ENCODE measurements around the gene SLC39A11. TPM values are rescaled to one million over a fixed set of nuclear protein-coding genes. Genes with fewer than 3 reads are reported as not detected.
"Not testable (repeated sequence)": the region's sequence is repeated elsewhere in the genome, so short reads cannot be mapped to it uniquely, and the experiment has no call there.

SLC39A11 gene
- total RNA-seq, 2 experiments from 2014 or later = 17.0 to 17.3 TPM

DNA sequence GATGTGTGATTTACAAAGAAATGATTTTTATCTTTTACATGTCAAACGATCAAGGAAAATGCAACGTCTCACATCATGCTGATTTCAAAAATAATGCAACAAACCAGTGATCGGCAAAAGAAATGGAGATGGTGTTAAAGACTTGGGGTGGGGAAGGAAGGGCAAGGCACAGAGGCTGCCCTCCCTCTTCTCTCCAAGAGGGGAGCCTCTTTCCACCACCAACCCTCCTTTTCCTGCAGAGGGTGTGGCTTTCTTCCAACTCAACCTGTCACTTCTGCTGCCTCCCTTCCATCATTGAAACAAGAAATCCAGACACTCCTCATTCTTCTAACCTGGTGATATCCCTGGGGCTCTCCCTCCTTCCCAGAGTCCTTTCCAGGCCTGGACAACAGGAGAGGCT, 320.8 kb downstream of the SLC39A11 start:
- peaks cover 2% of the 10 kb centered on the region for H3K36me3 Mint-ChIP-seq (ENCODE audit: low read depth)
- peaks cover 6% of the 10 kb centered on the region for H3K9me3 Mint-ChIP-seq
- H3K27me3 Mint-ChIP-seq = no peaks in the 10 kb centered on the region
- no peak overlapping the region for H3K27ac Mint-ChIP-seq
- no peak overlapping the region for H3K4me3 Mint-ChIP-seq
- POLR2A ChIA-PET = no interaction called here
- no peaks in the 10 kb centered on the region for H3K4me1 Mint-ChIP-seq
- CTCF ChIA-PET = no interaction called here
- DNase-seq = no peak

DNA sequence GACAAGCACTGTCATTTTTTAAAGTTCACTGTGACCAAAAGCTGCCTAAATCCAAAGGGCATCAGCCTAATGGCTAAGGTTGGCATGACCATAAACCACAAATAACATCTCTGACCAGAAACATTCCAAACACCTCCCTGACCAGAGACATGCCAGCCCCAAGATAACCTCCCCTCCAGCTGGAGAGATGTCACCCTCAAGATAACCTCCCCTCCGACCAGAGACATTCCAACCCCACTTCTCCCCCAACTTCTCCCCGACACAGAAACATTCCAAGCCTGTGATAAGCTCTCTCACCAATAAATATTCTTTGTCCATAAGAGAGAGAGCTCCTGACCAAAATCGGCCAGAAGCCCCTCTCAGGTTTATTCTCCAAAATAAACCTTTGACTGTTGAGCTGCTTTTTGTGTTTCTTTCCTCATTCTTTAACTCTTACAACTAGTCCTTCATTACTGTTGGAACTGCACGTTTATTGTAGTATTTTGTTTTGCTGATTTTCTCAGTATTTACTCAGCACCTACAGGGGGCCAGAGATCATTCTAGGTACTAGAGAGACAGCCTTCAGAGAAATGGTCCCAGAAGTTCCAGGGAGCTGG, 325.6 kb downstream of the SLC39A11 start:
- H3K27me3 Mint-ChIP-seq = no peaks in the 10 kb centered on the region
- no peaks in the 10 kb centered on the region for H3K4me1 Mint-ChIP-seq
- no peak for DNase-seq
- H3K27ac Mint-ChIP-seq = no peak overlapping the region
- peaks cover 6% of the 10 kb centered on the region for H3K9me3 Mint-ChIP-seq
- ChIA-PET CTCF (no interaction called here), POLR2A (no interaction called here)
- H3K36me3 Mint-ChIP-seq (ENCODE audit: low read depth) = peaks cover 2% of the 10 kb centered on the region
- H3K4me3 Mint-ChIP-seq = no peak overlapping the region

DNA sequence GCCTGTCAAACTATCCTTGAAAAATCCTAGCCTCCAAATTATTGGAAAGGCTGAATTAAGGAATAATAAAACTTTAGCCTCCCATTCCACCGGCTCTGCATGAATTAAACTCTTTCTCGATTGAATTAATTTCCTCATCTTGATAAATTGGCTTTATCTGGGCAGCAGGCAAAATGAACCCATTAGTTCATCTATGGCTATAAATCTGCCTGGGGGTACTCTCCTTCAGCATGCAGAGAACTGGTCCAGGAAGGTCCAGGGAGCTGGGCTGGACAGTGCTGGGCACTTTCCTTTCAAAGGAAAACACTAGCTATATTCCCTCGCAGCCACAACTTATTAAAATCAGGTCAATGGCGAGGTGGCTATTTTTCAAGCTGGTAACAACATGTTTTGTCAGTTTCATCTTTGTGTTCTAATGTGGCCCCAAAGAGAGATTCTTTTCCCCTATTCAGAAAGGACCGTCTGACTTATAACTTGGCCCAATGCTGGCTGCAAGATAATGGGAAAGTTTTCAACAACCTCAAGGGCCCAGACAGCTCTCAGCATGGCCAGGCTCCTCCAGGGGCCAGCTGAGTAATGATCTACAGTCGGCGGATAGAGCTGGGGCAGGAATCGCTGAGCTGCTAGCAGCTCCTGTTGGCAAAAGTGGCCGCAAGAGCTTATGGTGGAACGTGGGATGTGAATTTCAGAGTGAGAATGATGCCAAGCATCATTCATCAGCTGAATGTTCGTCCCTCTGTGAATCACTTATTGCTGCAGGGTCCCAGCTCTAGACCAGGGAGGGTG, 326.9 kb downstream of the SLC39A11 start:
- H3K4me3 Mint-ChIP-seq = no peak overlapping the region
- no peak overlapping the region for H3K27ac Mint-ChIP-seq
- ChIA-PET CTCF (no interaction called here), POLR2A (no interaction called here)
- H3K9me3 Mint-ChIP-seq = peaks cover 6% of the 10 kb centered on the region
- peaks cover 2% of the 10 kb centered on the region for H3K36me3 Mint-ChIP-seq (ENCODE audit: low read depth)
- DNase-seq = no peak
- H3K4me1 Mint-ChIP-seq = no peaks in the 10 kb centered on the region
- no peaks in the 10 kb centered on the region for H3K27me3 Mint-ChIP-seq

DNA sequence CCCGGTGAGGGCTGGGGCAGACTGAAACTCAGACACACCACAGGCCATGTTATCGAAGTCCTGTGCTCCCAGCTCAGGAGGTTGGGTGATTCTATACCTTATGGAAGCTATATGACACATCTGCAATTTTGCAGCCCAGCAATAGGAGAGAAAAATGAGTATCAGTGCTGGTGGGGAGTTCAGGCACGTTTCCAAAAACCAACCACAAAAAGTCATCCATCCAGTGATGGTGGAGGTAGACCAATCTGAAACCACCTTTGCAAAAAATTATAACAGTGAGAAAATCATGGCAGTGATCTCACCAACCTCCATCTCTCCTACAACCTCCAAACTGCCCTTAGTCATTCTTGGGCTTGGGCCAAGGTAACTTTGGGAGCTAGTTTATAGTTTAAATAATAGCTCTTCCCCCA, 327.9 kb downstream of the SLC39A11 start:
- CTCF ChIA-PET = no interaction called here
- Mint-ChIP-seq H3K9me3 (no peaks in the 10 kb centered on the region), H3K27ac (no peak overlapping the region), H3K4me1 (no peaks in the 10 kb centered on the region), H3K4me3 (no peak overlapping the region), H3K36me3 (ENCODE audit: low read depth) (no peaks in the 10 kb centered on the region), H3K27me3 (no peaks in the 10 kb centered on the region)
- DNase-seq = no peak
- POLR2A ChIA-PET = no interaction called here

DNA sequence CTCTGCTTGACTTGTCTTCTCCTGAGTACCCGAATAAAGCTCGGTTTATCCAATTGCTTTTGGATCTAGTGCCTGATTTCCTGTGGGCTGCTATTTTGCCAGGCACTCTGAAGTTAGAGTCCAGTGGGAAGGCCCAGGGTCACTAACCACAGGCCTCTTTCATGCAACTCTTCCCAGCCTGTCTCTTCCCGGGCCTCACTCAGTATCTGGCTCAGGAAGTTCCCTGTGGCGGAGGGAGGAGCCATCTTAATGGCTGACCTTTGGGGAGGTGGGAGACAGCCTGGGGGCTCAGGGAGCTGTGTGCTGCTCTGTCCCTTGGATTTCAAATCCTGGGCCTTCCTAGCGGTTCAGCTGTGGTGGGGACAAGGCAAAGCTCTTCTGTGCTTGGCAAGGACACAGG, 328.5 kb downstream of the SLC39A11 start:
- POLR2A ChIA-PET = no interaction called here
- H3K4me3 Mint-ChIP-seq = no peak overlapping the region
- H3K27ac Mint-ChIP-seq = no peak overlapping the region
- CTCF ChIA-PET = no interaction called here
- H3K27me3 Mint-ChIP-seq = no peaks in the 10 kb centered on the region
- DNase-seq = no peak
- no peaks in the 10 kb centered on the region for H3K9me3 Mint-ChIP-seq
- no peaks in the 10 kb centered on the region for H3K36me3 Mint-ChIP-seq (ENCODE audit: low read depth)
- H3K4me1 Mint-ChIP-seq = no peaks in the 10 kb centered on the region

DNA sequence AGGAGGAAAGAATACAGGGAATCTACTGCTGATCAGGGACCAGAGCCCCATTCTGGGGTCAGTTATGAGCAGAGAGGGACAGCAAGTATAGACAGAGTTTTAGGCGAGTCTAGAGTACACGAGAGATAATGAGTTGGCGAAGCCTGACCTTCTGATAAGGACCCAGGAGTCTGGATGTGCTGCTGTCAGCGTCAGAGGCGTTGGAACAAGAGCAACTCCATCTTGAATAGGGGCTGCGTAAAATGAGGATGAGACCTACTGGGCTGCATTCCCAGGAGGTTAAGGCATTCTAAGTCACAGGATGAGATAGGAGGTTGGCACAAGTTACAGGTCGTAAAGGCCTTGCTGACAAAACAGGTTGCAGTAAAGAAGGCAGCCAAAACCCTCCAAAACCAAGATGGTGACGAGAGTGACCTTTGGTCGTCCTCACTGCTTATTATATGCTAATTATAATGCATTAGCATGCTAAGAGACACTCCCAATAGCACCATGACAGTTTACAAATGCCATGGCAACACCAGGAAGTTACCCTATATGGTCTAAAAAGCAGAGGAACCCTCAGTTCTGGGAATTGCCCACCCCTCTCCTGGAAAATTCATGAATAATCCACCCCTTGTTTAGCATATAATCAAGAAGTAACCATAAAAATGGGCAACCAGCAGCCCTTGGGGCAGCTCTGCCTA, 330.5 kb downstream of the SLC39A11 start:
- H3K9me3 Mint-ChIP-seq; H3K27me3 Mint-ChIP-seq; H3K27ac Mint-ChIP-seq; H3K4me3 Mint-ChIP-seq; POLR2A ChIA-PET; CTCF ChIA-PET; H3K4me1 Mint-ChIP-seq; H3K36me3 Mint-ChIP-seq (ENCODE audit: low read depth); DNase-seq: not testable (repeated sequence)

DNA sequence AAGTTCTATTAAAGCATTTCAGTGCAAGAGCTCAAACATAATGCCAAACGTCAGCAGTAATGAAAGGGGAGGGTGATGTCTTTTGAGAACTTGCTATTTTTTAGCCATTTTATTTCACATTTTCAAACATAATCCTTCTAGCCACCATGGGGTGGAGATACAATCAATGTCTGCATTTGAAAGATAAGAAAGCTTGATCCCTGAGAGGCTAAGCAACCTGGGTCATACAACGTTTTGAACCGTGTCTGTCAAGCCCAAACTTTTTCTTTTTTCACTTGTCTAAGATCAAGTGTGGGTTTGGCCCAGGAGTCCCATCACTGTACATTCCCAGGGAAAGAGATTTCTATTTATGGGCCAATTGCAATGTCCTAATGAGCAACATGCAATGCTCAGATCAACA, 331.1 kb downstream of the SLC39A11 start:
- H3K4me3 Mint-ChIP-seq = no peak overlapping the region
- H3K4me1 Mint-ChIP-seq = no peaks in the 10 kb centered on the region
- no peak for DNase-seq
- POLR2A ChIA-PET = no interaction called here
- no peak overlapping the region for H3K27ac Mint-ChIP-seq
- CTCF ChIA-PET = no interaction called here
- H3K9me3 Mint-ChIP-seq = peaks cover under 1% of the 10 kb centered on the region
- no peaks in the 10 kb centered on the region for H3K27me3 Mint-ChIP-seq
- H3K36me3 Mint-ChIP-seq (ENCODE audit: low read depth) = no peaks in the 10 kb centered on the region

DNA sequence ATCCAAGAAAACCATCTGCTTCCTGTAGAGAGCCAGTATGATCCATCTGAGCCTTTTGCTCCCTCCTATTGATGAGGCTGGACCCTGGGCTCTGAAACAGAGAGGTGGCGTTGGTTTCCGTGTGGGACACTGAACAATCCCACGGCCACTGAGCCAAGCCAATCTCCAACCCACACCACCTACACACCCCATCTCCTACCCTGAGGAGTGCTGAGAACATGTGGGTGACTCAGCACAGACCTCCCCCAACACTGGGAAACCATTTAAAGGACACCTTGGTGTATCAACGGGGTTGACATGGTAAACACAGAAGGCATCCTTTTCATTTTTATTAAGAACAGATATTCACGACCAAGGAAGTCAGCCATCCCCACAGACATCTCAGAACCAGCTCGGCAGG, 332.1 kb downstream of the SLC39A11 start:
- H3K9me3 Mint-ChIP-seq = peaks cover 3% of the 10 kb centered on the region
- no peak overlapping the region for H3K4me3 Mint-ChIP-seq
- H3K27me3 Mint-ChIP-seq = no peaks in the 10 kb centered on the region
- no peak for DNase-seq
- POLR2A ChIA-PET = no interaction called here
- CTCF ChIA-PET = no interaction called here
- H3K4me1 Mint-ChIP-seq = no peaks in the 10 kb centered on the region
- no peaks in the 10 kb centered on the region for H3K36me3 Mint-ChIP-seq (ENCODE audit: low read depth)
- H3K27ac Mint-ChIP-seq = no peak overlapping the region

DNA sequence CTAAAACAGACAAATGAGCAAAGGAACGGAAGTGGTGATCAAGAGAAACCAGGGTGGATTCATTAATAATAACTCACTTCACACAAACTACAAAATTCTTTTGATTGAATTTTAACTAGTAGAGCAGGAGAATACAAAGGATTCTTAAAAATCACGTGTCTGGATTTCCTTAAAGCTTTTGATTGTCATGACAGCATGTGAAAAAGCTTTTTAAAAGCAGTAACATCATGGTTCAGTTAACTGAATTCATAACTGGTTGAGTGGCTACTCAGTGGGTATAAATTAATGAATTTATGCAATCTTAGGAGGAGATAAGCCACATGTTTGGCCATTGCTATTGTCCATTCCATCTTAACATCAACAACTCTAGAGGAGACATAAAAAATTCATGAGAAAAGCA, 333.2 kb downstream of the SLC39A11 start:
- no peaks in the 10 kb centered on the region for H3K4me1 Mint-ChIP-seq
- no peak overlapping the region for H3K27ac Mint-ChIP-seq
- no peaks in the 10 kb centered on the region for H3K27me3 Mint-ChIP-seq
- H3K36me3 Mint-ChIP-seq (ENCODE audit: low read depth) = no peaks in the 10 kb centered on the region
- no peak for DNase-seq
- H3K9me3 Mint-ChIP-seq = peaks cover 3% of the 10 kb centered on the region
- ChIA-PET CTCF (interaction anchor here (1.4 kb wide), 1 partner anchor 202 kb away, joined by 4 read pairs; no protein-coding TSS in a partner anchor), POLR2A (no interaction called here)
- H3K4me3 Mint-ChIP-seq = no peak overlapping the region

DNA sequence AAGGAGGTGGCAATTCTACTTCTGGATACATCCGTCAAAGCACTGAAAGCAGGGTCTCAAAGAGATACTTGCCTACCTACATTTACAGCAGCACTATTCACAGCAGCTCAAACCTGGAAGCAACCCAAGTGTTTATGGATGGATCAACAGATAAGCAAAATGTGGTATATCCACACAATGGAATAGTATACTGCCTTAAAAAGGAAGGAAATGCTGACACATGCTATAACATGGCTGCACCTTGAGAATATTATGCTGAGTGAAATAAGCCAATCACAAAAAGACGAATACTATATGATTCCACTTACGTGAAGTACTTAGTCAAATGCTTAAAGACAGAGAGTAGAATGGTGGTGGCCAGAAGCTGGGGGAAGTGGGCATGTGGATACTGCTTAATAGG, 336.2 kb downstream of the SLC39A11 start:
- Mint-ChIP-seq H3K36me3 (ENCODE audit: low read depth) (no peaks in the 10 kb centered on the region), H3K4me3 (no peak overlapping the region), H3K27me3 (no peaks in the 10 kb centered on the region), H3K4me1 (no peaks in the 10 kb centered on the region), H3K9me3 (peaks cover 3% of the 10 kb centered on the region), H3K27ac (no peak overlapping the region)
- ChIA-PET POLR2A (no interaction called here), CTCF (no interaction called here)
- no peak for DNase-seq

DNA sequence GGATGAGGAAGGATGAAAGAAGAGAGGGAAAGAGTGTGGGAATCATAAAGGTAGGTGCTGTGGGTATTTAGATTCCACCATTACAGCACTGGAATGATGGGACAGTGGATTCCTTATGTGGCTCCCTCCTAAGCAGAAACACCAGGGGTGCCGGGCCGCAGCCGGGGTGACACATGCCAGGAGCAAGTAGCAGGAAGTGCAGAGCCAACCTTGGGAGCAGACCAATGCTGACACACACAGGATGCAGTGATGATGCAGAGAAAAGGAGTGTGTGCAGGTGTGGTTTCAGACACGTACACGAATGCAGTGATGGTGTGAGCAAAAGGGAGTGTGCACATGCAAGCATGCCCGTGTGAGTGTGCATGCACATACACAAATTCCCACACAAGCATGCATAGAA, 338.0 kb downstream of the SLC39A11 start:
- no peaks in the 10 kb centered on the region for H3K36me3 Mint-ChIP-seq (ENCODE audit: low read depth)
- DNase-seq = no peak
- H3K9me3 Mint-ChIP-seq = peaks cover 3% of the 10 kb centered on the region
- H3K4me1 Mint-ChIP-seq = no peaks in the 10 kb centered on the region
- no peak overlapping the region for H3K4me3 Mint-ChIP-seq
- CTCF ChIA-PET = no interaction called here
- no peaks in the 10 kb centered on the region for H3K27me3 Mint-ChIP-seq
- no peak overlapping the region for H3K27ac Mint-ChIP-seq
- POLR2A ChIA-PET = no interaction called here

DNA sequence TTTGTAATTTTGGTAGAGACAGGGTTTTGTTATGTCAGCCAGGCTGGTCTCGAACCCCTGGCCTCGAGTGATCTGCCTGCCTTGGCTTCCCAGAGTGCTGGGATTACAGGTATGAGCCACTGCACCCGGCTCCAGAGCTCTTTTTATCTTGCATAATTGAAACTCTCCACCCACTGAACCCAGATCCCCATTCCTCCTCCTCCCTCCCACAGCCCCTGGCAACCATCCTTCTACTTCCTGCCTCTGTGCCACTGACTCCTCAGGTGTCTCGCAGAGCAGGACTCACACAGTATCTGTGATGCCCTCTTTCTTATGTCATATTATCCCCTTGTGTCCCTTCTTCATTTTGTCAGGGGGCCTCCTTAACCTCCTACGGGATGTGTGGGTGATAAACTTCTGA, 340.7 kb downstream of the SLC39A11 start:
- Mint-ChIP-seq H3K27me3 (no peaks in the 10 kb centered on the region), H3K4me1 (no peaks in the 10 kb centered on the region), H3K4me3 (no peak overlapping the region), H3K27ac (no peak overlapping the region), H3K36me3 (ENCODE audit: low read depth) (no peaks in the 10 kb centered on the region), H3K9me3 (peaks cover 3% of the 10 kb centered on the region)
- ChIA-PET POLR2A (no interaction called here), CTCF (no interaction called here)
- no peak for DNase-seq

DNA sequence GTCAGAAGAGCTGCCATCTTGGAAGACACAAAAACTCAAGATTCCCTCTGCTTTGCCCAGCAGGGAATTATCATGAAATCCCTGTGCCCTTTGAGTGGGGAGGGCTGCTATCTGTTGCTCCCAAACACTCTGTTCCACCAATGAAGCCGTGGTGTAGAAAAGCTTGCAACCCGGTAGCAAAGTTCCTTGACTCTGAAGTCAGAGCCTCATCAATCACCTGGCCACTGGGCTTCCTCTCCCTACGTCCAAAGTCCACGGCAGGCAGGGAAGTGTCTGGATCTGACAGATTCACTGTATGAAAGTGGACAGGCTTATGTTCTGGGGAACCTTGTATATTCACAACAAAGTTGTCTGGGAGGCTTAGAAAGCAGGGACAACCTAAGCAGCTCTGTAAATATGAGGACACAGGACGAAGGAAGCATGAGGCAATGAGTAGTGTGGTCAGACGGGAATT, 343.3 kb downstream of the SLC39A11 start:
- Mint-ChIP-seq H3K27me3 (no peaks in the 10 kb centered on the region), H3K4me1 (no peaks in the 10 kb centered on the region), H3K27ac (no peak overlapping the region), H3K4me3 (no peak overlapping the region), H3K9me3 (no peaks in the 10 kb centered on the region), H3K36me3 (ENCODE audit: low read depth) (no peaks in the 10 kb centered on the region)
- ChIA-PET CTCF (no interaction called here), POLR2A (no interaction called here)
- no peak for DNase-seq

DNA sequence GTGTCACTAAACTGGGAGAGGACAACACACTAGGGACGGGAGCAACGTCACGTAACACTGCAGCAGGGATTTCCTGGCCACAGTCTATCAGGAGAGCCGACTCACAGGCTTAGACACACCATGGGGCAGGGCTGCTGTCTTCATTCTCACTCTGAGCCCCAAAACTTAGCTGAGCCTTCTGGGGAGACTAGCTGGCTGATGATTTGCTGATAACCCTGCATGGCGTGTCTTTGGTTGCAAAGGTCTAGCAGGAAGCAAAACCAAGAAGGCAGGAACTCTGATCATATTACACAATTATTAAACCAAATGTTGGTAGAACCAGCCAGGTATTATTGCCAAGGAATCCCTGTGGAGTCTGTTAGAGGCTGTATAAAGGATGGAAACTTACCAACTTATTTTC, 345.0 kb downstream of the SLC39A11 start:
- ChIA-PET CTCF (interaction anchor here (1.3 kb wide), 1 partner anchor 191 kb away, joined by 4 read pairs; no protein-coding TSS in a partner anchor), POLR2A (no interaction called here)
- DNase-seq = no peak
- no peaks in the 10 kb centered on the region for H3K4me1 Mint-ChIP-seq
- H3K4me3 Mint-ChIP-seq = no peak overlapping the region
- no peaks in the 10 kb centered on the region for H3K36me3 Mint-ChIP-seq (ENCODE audit: low read depth)
- H3K9me3 Mint-ChIP-seq = no peaks in the 10 kb centered on the region
- H3K27me3 Mint-ChIP-seq = no peaks in the 10 kb centered on the region
- no peak overlapping the region for H3K27ac Mint-ChIP-seq

Data from activated CD4-positive, alpha-beta memory T cell treated with anti-CD3 and anti-CD28 coated beads, Interleukin-2, amount 10 ng/mL, durations not matched to agents 7 days and 5 days (primary cell).